HepG2 (cell line): ENCODE measurements around the gene RGS19. TPM values are rescaled to one million over a fixed set of nuclear protein-coding genes. Genes with fewer than 3 reads are reported as not detected.

Experiments
- HDAC2 ChIP-seq: sonication (generic); formaldehyde crosslinking; IDR thresholded peaks from 2 replicates; pipeline ENCODE4 v1.4.0; 2020; ENCODE audit warnings: missing genetic modification reagents
- KDM5A ChIP-seq: fragments of 200-600 bp; sonication (generic); IDR thresholded peaks from 2 replicates; pipeline ENCODE4 v1.7.0; 2018; ENCODE audit warnings: antibody characterized with exemption, mild to moderate bottlenecking, low read length, borderline replicate concordance
- MED8 ChIP-seq: sonication (generic); formaldehyde crosslinking; IDR thresholded peaks from 2 replicates; pipeline ENCODE4 v1.8.1; 2023; ENCODE audit warnings: mild to moderate bottlenecking, missing genetic modification reagents; ENCODE audit not compliant: insufficient replicate concordance
- NCOA2 ChIP-seq: sonication (generic); formaldehyde crosslinking; IDR thresholded peaks from 2 replicates; pipeline ENCODE4 v1.8.0; 2022; ENCODE audit warnings: inconsistent platforms
- NFE2L1 ChIP-seq: sonication (generic); formaldehyde crosslinking; IDR thresholded peaks from 2 replicates; pipeline ENCODE4 v1.4.0; 2020; ENCODE audit warnings: missing genetic modification reagents, mild to moderate bottlenecking, borderline replicate concordance
- RFXANK ChIP-seq: IDR thresholded peaks from 2 replicates; pipeline ENCODE4 v1.6.1; 2016
- SIX1 ChIP-seq: sonication (generic); formaldehyde crosslinking; IDR thresholded peaks from 2 replicates; pipeline ENCODE4 v1.4.0; 2020; ENCODE audit warnings: missing genetic modification reagents, borderline replicate concordance
- ZNF329 ChIP-seq: sonication (generic); formaldehyde crosslinking; IDR thresholded peaks from 2 replicates; pipeline ENCODE4 v1.9.0; 2021; ENCODE audit warnings: low read depth, mild to moderate bottlenecking, missing genetic modification reagents
- ZNF496 ChIP-seq: sonication (generic); formaldehyde crosslinking; IDR thresholded peaks from 2 replicates; pipeline ENCODE4 v1.8.1; 2023; ENCODE audit warnings: mild to moderate bottlenecking, moderate library complexity, missing genetic modification reagents; ENCODE audit not compliant: insufficient replicate concordance
- ZNF605 ChIP-seq: sonication (generic); formaldehyde crosslinking; IDR thresholded peaks from 2 replicates; pipeline ENCODE4 v1.8.0; 2022; ENCODE audit warnings: mild to moderate bottlenecking, missing genetic modification reagents
- ZNF713 ChIP-seq: sonication (generic); formaldehyde crosslinking; IDR thresholded peaks from 2 replicates; pipeline ENCODE4 v1.4.0; 2020; ENCODE audit warnings: mild to moderate bottlenecking, missing genetic modification reagents
- polyA plus RNA-seq, 8 experiments: library from polyadenylated mRNA; depleted of rRNA in 3 of 8; stranded (reverse) in 7 of 8; unstranded in 1 of 8; fragments of >200 nt; fragmentation: Illumina TruSeq in 4 of 8; extraction: Trizol in 4 of 8; gene quantifications; 2 replicates each; pipeline versions ENCODE4 v1.2.1 to v1.2.3, GENCODE V29; 2011 to 2016; ENCODE audit warnings: low read depth in 4 of 8, missing spikeins in 1 of 8, mixed read lengths in 1 of 8; ENCODE audit not compliant: insufficient read depth in 1 of 8
- total RNA-seq, 5 experiments: library from RNA; depleted of rRNA; stranded (reverse); fragments of >200 nt; fragmentation: Illumina TruSeq; extraction: Trizol; gene quantifications; 2 replicates each; pipeline ENCODE4 v1.2.3, GENCODE V29; 2016; ENCODE audit warnings: low read depth in 1 of 5
- TF ChIP-seq, protein P1 (sequence below): sonication (generic); formaldehyde crosslinking; IDR thresholded peaks from 2 replicates; pipeline ENCODE4 v1.4.0; 2020; ENCODE audit warnings: mild to moderate bottlenecking, missing genetic modification reagents
- TF ChIP-seq, protein P2 (sequence below): sonication (generic); formaldehyde crosslinking; IDR thresholded peaks from 2 replicates; pipeline ENCODE4 v1.5.1; 2020; ENCODE audit warnings: mild to moderate bottlenecking, missing genetic modification reagents
- TF ChIP-seq, protein P3 (sequence below): sonication (generic); IDR thresholded peaks from 2 replicates; pipeline ENCODE4 v1.6.1; 2016; ENCODE audit warnings: low read depth, borderline replicate concordance
- TF ChIP-seq, protein P4 (sequence below): sonication (generic); formaldehyde crosslinking; IDR thresholded peaks from 2 replicates; pipeline ENCODE4 v1.8.1; 2023; ENCODE audit warnings: missing genetic modification reagents, inconsistent platforms, borderline replicate concordance

RGS19 gene
- total and polyA plus RNA-seq, 2 of the 13 experiments (the other 11 are each of a cell fraction or from before 2014, with no cell fraction given), result 10.7 to 11.9 TPM

DNA sequence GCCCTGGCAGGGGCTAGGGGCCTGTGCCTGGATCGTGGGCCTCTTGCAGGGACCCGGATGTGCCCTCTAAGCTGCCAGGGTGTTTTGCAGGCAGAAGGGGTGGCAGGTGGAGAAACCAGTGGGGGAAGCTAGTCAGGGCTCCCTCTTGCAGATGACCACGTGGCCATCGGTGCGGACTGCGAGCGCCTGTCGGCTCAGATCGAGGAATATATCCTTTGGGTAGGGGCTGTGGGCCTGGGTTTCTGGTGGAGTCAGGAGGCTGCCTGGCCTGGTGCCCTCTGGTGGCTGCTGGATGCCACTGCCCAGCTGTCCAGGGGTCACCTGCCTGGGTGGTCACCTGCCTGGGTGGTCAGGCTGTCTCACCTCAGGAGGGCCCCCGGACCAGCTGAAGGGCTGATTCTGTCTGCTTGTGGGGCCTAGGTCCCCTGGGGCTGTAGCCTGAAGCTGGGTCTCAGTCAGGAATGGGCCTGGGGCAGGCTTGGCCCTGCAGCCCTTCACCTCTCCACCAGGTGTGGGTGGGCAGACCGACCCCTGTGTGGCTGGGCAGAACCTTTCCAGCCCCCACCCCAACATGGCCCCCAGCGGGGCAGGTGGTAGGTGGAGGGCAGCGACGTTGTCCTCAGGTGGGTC is 9.6 kb downstream of the RGS19 start (continued):
- TF ChIP-seq, protein P1, sequence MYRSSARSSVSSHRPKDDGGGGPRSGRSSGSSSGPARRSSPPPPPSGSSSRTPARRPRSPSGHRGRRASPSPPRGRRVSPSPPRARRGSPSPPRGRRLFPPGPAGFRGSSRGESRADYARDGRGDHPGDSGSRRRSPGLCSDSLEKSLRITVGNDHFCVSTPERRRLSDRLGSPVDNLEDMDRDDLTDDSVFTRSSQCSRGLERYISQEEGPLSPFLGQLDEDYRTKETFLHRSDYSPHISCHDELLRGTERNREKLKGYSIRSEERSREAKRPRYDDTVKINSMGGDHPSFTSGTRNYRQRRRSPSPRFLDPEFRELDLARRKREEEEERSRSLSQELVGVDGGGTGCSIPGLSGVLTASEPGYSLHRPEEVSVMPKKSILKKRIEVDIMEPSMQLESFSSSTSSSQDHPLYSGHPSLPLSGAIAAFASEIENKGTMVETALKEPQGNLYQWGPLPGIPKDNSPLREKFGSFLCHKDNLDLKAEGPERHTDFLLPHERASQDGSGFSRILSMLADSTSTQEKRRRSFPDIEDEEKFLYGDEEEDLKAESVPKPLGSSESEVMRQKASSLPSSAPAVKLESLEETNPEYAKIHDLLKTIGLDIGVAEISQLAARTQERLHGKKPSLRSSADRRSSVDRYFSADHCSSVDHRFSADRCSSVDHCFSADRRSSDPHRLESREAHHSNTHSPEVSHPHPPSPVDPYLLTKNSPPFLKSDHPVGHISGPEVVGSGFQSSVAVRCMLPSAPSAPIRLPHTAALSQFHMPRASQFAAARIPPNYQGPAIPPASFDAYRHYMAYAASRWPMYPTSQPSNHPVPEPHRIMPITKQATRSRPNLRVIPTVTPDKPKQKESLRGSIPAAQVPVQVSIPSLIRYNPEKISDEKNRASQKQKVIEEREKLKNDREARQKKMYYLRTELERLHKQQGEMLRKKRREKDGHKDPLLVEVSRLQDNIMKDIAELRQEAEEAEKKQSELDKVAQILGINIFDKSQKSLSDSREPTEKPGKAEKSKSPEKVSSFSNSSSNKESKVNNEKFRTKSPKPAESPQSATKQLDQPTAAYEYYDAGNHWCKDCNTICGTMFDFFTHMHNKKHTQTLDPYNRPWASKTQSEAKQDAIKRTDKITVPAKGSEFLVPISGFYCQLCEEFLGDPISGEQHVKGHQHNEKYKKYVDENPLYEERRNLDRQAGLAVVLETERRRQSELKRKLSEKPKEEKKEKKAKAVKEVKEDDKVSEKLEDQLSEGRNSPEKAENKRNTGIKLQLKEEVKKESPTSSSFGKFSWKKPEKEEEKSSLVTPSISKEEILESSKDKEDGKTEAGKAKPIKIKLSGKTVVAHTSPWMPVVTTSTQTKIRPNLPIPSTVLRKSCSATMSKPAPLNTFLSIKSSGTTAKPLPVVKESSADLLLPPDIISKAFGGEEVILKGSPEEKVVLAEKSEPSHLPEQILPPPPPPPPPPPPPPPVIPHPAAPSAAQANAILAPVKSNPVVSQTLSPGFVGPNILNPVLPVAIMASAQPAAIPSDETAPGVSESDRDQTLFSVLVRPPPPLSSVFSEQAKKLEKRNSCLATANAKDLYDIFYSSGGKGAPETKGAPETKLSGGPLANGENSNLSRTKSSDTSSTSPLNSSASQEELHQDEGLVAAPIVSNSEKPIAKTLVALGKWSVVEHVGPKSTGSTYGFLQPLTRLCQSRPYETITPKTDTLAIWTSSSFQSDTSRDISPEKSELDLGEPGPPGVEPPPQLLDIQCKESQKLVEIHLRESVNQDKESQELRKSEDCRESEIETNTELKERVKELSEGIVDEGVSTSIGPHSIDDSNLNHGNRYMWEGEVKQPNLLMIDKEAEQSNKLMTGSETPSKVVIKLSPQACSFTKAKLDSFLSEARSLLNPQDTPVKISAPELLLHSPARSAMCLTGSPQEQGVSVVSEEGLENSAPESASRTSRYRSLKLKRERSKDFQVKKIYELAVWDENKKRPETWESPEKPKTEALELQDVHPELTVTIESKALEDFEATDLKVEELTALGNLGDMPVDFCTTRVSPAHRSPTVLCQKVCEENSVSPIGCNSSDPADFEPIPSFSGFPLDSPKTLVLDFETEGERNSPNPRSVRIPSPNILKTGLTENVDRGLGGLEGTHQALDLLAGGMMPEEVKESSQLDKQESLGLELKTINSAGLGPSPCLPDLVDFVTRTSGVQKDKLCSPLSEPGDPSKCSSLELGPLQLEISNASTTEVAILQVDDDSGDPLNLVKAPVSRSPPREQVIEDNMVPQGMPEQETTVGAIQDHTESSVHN (CRISPR knock-in tag), result no peak
- no peak for TF ChIP-seq NFE2L1 (CRISPR knock-in tag)
- TF ChIP-seq RFXANK (CRISPR knock-in tag), result no peak
- TF ChIP-seq ZNF605 (CRISPR knock-in tag), result peak; percentile 32; the same call in 1 of the 2 replicates
- TF ChIP-seq, protein P2, sequence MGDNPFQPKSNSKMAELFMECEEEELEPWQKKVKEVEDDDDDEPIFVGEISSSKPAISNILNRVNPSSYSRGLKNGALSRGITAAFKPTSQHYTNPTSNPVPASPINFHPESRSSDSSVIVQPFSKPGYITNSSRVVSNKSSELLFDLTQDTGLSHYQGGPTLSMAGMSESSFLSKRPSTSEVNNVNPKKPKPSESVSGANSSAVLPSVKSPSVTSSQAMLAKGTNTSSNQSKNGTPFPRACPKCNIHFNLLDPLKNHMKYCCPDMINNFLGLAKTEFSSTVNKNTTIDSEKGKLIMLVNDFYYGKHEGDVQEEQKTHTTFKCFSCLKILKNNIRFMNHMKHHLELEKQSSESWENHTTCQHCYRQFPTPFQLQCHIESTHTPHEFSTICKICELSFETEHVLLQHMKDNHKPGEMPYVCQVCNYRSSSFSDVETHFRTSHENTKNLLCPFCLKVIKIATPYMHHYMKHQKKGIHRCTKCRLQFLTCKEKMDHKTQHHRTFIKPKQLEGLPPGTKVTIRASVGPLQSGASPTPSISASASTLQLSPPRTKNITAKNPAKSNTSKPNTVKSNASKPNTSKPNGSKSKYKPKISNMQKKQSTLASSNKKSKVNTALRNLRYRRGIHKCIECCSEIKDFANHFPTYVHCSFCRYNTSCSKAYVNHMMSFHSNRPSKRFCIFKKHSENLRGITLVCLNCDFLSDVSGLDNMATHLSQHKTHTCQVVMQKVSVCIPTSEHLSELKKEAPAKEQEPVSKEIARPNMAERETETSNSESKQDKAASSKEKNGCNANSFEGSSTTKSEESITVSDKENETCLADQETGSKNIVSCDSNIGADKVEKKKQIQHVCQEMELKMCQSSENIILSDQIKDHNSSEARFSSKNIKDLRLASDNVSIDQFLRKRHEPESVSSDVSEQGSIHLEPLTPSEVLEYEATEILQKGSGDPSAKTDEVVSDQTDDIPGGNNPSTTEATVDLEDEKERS (CRISPR knock-in tag), result no peak
- no peak for TF ChIP-seq SIX1
- no peak for TF ChIP-seq ZNF496 (CRISPR knock-in tag)
- TF ChIP-seq NCOA2 (CRISPR knock-in tag), result peak; percentile 27; the same call in 1 of the 2 replicates
- no peak for TF ChIP-seq MED8
- no peak for TF ChIP-seq ZNF329 (CRISPR knock-in tag)
- TF ChIP-seq, protein P3, sequence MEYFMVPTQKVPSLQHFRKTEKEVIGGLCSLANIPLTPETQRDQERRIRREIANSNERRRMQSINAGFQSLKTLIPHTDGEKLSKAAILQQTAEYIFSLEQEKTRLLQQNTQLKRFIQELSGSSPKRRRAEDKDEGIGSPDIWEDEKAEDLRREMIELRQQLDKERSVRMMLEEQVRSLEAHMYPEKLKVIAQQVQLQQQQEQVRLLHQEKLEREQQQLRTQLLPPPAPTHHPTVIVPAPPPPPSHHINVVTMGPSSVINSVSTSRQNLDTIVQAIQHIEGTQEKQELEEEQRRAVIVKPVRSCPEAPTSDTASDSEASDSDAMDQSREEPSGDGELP, result peak; percentile 85
- TF ChIP-seq ZNF713 (CRISPR knock-in tag), result 0 out of 2 replicates have a peak, but pooled peaks have one; percentile 36
- no peak for TF ChIP-seq KDM5A
- 0 out of 2 replicates have a peak, but pooled peaks have one; percentile 14 for TF ChIP-seq HDAC2 (CRISPR knock-in tag)
- TF ChIP-seq, protein P4, sequence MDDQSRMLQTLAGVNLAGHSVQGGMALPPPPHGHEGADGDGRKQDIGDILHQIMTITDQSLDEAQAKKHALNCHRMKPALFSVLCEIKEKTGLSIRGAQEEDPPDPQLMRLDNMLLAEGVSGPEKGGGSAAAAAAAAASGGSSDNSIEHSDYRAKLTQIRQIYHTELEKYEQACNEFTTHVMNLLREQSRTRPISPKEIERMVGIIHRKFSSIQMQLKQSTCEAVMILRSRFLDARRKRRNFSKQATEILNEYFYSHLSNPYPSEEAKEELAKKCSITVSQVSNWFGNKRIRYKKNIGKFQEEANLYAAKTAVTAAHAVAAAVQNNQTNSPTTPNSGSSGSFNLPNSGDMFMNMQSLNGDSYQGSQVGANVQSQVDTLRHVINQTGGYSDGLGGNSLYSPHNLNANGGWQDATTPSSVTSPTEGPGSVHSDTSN (CRISPR knock-in tag), result no peak
- TF ChIP-seq, all 625 proteins: peak for 126
